GM18507 (cell line): Measurements from ENCODE around the gene SIT1.
A peak's percentile ranks its signal among the peaks of the same experiment; 100 is the strongest.

Experiments used
- DNase-seq: peaks from one replicate; pipeline ENCODE4 v3.0.0; 2011; ENCODE audit warnings: low read depth; ENCODE audit not compliant: insufficient read length; ENCODE audit errors: extremely low spot score
- FAIRE-seq: peaks from 2 replicates; lab custom pipeline; 2011; peaks lifted over from hg19 to GRCh38; lab: Jason Lieb, UNC

The SIT1 gene

GRCh38 chr9:35683323-35683722 lies 32.6 kb upstream of the SIT1 start:
- FAIRE-seq: no peak
- no peak for DNase-seq

DNA sequence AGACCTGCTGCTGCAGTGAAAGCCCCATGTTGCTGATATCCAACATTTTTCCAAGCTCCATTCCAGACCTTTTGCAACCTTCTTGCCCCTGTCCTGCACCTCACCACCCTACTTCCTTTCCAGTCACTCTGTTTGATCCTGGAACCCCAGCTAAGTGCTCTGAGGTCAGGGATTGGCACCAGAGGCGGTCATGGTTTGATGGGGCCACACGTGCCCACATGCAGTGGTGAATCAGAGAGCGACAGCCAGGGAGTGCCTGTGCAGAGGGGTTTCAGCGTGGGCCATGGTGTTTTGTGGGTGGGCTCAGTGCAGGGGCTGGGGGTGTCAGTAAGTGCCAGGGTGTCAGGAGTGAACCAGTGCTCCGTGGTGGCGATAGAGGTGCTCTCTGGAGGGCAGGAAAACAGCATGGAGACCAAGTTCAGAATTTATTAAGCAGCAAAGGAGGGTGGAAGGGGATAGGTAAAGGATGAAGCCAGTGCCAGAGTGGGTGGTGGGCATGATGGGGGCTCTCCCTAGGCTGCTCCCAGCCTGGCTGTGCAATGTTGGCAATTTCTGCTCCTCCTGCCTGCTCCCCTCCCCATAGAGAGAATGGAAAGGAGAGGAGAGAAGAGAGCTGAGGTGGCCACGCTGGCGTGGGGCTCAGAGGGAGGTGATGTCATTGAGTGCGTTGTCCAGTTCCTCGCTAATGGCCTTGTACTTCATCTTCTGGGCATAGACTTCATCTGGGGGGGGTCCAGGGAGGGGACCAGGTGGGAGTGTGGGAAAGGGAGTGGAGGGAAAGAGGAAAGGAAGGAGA lies 32.0 kb upstream of the SIT1 start:
- FAIRE-seq (no peak), DNase-seq (no peak)

GRCh38 chr9:35682051-35682450 lies 31.3 kb upstream of the SIT1 start:
- FAIRE-seq (no peak), DNase-seq (no peak)

- DNase-seq (no peak), FAIRE-seq (peak; percentile 5)
Measured at GRCh38 chr9:35681341-35682002, 30.7 kb upstream of the SIT1 start.

- DNase-seq (no peak), FAIRE-seq (peak; percentile 49)
Measured at GRCh38 chr9:35680331-35681105, 29.8 kb upstream of the SIT1 start.

DNA sequence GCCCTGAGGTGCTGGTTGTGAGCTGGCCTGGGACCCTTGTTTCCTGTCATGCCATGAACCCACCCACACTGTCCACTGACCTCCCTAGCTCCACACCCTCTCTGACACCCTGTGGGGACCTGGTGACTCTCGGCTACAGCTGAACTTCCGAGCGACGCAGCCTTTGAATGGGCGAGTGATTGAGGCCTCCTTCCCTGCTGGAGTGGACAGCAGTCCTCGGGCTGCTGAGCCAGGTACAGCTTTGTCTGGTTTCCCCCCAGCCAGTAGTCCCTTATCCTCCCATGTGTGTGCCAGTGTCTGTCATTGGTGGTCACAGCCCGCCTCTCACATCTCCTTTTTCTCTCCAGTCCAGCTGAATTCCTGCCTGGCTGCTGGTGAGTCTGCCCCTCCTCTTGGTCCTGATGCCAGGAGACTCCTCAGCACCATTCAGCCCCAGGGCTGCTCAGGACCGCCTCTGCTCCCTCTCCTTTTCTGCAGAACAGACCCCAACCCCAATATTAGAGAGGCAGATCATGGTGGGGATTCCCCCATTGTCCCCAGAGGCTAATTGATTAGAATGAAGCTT lies 29.1 kb upstream of the SIT1 start:
- DNase-seq: no peak
- no peak for FAIRE-seq

DNA sequence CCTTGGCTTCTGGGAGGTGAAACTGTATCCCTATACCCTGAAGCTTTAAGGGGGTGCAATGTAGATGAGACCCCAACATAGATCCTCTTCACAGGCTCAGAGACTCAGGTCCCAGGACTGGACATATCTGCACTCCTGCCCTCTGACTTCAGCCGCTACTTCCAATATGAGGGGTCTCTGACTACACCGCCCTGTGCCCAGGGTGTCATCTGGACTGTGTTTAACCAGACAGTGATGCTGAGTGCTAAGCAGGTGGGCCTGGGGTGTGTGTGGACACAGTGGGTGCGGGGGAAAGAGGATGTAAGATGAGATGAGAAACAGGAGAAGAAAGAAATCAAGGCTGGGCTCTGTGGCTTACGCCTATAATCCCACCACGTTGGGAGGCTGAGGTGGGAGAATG lies 28.4 kb upstream of the SIT1 start:
- FAIRE-seq (no peak), DNase-seq (no peak)

GRCh38 chr9:35675732-35676392 lies 25.1 kb upstream of the SIT1 start:
- FAIRE-seq (no peak), DNase-seq (no peak)

- no peak for DNase-seq
- FAIRE-seq: no peak
Measured at GRCh38 chr9:35675204-35675603, 24.5 kb upstream of the SIT1 start.

- DNase-seq: no peak
Measured at GRCh38 chr9:35674025-35674361, 23.3 kb upstream of the SIT1 start.

DNA sequence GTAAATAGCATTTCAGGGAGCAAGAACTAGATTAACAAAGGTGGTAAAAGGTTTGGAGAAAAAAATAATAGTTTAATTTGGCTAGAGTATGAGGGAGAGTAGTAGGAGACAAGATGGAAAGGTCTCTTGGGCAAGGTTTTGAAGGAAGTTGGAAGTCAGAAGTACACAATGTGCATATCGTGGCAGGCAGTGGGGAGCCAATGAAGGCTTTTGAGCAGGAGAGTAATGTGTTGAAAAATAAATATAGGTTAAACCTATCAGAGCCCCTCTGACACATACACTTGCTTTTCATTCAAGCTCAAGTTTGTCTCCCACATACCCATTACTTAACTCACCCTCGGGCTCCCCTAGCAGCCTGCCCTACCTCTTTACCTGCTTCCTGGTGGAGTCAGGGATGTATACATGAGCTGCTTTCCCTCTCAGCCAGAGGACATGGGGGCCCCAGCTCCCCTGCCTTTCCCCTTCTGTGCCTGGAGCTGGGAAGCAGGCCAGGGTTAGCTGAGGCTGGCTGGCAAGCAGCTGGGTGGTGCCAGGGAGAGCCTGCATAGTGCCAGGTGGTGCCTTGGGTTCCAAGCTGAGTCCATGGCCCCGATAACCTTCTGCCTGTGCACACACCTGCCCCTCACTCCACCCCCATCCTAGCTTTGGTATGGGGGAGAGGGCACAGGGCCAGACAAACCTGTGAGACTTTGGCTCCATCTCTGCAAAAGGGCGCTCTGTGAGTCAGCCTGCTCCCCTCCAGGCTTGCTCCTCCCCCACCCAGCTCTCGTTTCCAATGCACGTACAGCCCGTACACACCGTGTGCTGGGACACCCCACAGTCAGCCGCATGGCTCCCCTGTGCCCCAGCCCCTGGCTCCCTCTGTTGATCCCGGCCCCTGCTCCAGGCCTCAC lies 22.6 kb upstream of the SIT1 start, which contains the start of gene CA9:
Gene CA9, plus strand, starts transcription at position 797 of the 893 bp plus-strand sequence. Its CDS starts 32 bp downstream, at position 829.
- no peak for FAIRE-seq

More at GRCh38 chr9:35674025-35674361, 23.3 kb upstream of the SIT1 start:
- no peak for FAIRE-seq

GRCh38 chr9:35669331-35670145 lies 18.8 kb upstream of the SIT1 start:
- FAIRE-seq (no peak), DNase-seq (no peak)

More for the DNA sequence above, 22.6 kb upstream of the SIT1 start, which contains the start of gene CA9:
- no peak for DNase-seq

DNA sequence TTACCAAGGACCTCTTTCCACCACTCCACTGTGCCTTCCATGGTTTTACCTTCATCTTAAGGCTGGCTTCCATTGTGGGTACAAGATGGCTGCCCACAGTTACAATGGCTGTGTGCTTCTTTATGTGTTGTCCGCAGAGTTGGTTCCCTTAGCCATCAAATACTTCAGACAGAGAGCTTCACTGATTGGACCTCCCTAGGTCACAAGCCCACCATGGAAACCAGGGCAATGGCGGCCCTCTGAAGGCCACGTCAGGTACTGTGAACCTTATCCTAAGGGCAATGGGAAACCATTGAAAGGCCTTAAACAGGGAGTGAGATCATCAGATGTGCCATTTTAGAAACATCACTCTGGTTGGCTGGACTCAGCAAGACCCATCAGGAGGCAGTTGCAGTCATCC lies 17.2 kb upstream of the SIT1 start:
- DNase-seq (no peak), FAIRE-seq (no peak)

DNA sequence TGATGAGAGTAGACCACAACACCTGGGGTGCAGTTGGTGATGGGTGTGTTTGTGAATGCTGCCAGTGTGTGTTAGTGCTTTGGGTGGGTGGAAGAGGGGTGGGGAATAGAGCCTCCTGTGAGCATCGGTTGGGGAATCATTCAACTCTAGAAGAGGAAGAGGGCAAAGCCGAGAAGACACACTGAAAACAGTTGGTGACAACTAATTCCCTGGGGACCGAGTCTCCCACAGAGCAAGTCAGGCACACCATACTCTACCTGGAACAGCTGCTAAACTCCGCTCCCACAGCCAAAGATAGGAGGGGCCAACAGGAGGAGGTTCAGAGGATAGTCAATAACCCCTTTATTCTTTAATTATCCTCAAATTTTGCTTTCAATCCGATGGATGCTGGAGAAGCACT lies 15.8 kb upstream of the SIT1 start:
- peak; percentile 45 for FAIRE-seq
- no peak for DNase-seq

DNA sequence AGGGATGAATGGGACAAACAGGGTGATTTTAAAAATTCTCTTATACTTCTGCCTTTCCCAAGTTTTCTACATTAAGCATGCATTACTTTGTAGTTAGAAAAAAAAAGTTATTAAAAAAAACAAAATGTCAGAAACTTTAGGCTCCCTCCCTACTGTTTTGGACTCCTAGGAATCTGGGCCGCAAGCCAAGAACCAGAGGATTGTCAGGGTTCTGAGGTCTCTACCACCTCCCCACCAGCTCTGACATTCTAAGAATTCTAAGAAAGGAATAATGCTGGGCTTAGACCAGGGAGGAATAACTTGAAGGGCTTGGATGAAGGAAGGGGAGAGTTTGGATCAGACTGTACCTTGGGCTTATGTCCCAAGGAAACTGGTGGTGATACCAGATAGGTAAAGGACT lies 15.3 kb upstream of the SIT1 start:
- no peak for DNase-seq
- no peak for FAIRE-seq

GRCh38 chr9:35665471-35665818 lies 14.7 kb upstream of the SIT1 start:
- FAIRE-seq: no peak
- no peak for DNase-seq

GRCh38 chr9:35664531-35665470 lies 14.1 kb upstream of the SIT1 start, which contains the start of gene ARHGEF39:
TSS of gene ARHGEF39 (minus strand) at chr9:35665195. CDS start at chr9:35665169, 26 bp downstream.
- FAIRE-seq (peak; percentile 93), DNase-seq (peak; percentile 83)
